ENCODE data around the gene IGF1R. TPM values are rescaled to one million over a fixed set of nuclear protein-coding genes. Genes with fewer than 3 reads are reported as not detected.

IGF1R gene
- total RNA-seq, 1 donor from 2014 or later = 145 TPM

DNA sequence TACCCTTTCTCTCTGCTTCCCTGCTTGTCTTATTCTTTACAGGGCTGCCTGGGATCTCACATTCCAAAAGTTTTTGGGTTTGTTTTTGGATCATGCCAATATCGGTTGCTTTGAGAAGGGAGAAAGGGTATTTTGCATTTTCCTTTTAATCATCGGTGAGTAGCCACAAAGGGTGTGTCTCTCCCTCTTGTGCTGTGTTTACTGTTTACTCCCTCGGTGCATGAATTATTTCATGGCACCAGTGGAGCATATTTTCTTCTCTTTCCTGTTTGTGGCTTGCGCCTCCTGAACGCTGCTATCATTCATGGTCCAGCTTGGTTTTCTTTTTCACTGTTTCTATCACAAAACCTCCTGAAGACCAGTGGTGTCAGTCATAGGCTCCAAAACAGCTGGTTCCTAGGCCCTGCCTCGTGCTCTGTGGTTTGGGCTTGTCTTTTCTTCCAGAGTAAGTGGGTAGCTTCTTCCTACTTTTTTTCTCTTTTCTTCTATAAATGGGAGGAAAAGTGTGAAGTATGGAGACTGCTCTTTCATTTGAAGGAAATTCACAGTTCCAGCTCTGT, 54.9 kb downstream of the IGF1R start:
- Mint-ChIP-seq H3K4me3 (ENCODE audit: unreplicated experiment) (peak overlapping the region; percentile 21), H3K27ac (ENCODE audit: unreplicated experiment) (peak overlapping the region; percentile 83), H3K27me3 (ENCODE audit: unreplicated experiment) (peaks cover 12% of the 10 kb centered on the region), H3K36me3 (ENCODE audit: unreplicated experiment) (peaks cover 4% of the 10 kb centered on the region), H3K4me1 (ENCODE audit: low read depth, unreplicated experiment) (peaks cover 43% of the 10 kb centered on the region), H3K9me3 (ENCODE audit: unreplicated experiment) (peaks cover 12% of the 10 kb centered on the region)
- DNase-seq = no peak
- TF ChIP-seq, protein P1, sequence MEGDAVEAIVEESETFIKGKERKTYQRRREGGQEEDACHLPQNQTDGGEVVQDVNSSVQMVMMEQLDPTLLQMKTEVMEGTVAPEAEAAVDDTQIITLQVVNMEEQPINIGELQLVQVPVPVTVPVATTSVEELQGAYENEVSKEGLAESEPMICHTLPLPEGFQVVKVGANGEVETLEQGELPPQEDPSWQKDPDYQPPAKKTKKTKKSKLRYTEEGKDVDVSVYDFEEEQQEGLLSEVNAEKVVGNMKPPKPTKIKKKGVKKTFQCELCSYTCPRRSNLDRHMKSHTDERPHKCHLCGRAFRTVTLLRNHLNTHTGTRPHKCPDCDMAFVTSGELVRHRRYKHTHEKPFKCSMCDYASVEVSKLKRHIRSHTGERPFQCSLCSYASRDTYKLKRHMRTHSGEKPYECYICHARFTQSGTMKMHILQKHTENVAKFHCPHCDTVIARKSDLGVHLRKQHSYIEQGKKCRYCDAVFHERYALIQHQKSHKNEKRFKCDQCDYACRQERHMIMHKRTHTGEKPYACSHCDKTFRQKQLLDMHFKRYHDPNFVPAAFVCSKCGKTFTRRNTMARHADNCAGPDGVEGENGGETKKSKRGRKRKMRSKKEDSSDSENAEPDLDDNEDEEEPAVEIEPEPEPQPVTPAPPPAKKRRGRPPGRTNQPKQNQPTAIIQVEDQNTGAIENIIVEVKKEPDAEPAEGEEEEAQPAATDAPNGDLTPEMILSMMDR (IDR thresholded peaks at IDR 0.05; ENCODE audit: partially characterized antibody, unreplicated experiment) = no peak

DNA sequence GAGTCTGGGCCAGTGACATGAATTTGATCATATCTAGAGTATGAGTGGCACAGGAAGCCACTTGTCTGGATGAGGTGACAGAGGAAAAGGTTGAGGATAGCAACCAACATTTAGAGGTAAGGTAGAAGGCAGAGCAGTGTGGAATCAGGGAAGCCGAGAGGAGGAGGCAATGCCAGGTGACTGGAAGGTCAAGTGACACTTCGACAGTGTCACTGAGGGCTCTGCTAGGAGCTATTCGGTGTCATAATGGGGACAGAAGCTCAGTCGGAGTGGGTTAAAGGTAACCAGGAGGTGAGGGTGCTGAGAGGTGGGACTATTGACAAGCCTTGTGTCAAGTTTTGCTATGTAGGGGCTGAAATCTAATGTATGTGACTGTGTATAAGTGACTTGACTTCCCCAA, 56.7 kb downstream of the IGF1R start:
- TF ChIP-seq, protein P1 (IDR thresholded peaks at IDR 0.05; ENCODE audit: partially characterized antibody, unreplicated experiment) = no peak
- Mint-ChIP-seq H3K27ac (ENCODE audit: unreplicated experiment) (no peak overlapping the region), H3K4me3 (ENCODE audit: unreplicated experiment) (no peak overlapping the region), H3K36me3 (ENCODE audit: unreplicated experiment) (peaks cover 5% of the 10 kb centered on the region), H3K27me3 (ENCODE audit: unreplicated experiment) (peaks cover 7% of the 10 kb centered on the region), H3K9me3 (ENCODE audit: unreplicated experiment) (peaks cover 12% of the 10 kb centered on the region), H3K4me1 (ENCODE audit: low read depth, unreplicated experiment) (peaks cover 29% of the 10 kb centered on the region)
- no peak for DNase-seq

DNA sequence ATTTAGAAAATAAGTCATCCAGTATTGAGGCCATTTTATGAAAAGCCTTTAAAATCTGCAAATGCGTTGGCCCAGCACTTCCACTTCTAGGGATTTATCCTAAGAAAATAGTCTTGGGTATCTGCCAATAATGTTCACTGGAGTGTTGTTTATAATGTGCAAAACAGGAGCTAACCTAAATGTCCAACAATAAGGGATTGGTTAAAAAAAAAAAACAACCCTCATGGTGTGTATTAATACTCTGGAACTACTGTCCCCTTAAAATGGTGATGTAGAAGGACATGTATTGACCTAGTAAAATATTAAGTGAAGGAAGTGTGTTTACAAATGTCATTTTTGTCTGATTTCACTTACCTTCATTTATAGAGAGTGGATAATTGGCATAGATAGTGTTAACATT, 58.0 kb downstream of the IGF1R start:
- Mint-ChIP-seq H3K27ac (ENCODE audit: unreplicated experiment) (no peak overlapping the region), H3K4me3 (ENCODE audit: unreplicated experiment) (no peak overlapping the region), H3K4me1 (ENCODE audit: low read depth, unreplicated experiment) (peaks cover 20% of the 10 kb centered on the region), H3K27me3 (ENCODE audit: unreplicated experiment) (no peaks in the 10 kb centered on the region), H3K36me3 (ENCODE audit: unreplicated experiment) (peaks cover 6% of the 10 kb centered on the region), H3K9me3 (ENCODE audit: unreplicated experiment) (peaks cover 6% of the 10 kb centered on the region)
- TF ChIP-seq, protein P1 (IDR thresholded peaks at IDR 0.05; ENCODE audit: partially characterized antibody, unreplicated experiment) = no peak
- no peak for DNase-seq

DNA sequence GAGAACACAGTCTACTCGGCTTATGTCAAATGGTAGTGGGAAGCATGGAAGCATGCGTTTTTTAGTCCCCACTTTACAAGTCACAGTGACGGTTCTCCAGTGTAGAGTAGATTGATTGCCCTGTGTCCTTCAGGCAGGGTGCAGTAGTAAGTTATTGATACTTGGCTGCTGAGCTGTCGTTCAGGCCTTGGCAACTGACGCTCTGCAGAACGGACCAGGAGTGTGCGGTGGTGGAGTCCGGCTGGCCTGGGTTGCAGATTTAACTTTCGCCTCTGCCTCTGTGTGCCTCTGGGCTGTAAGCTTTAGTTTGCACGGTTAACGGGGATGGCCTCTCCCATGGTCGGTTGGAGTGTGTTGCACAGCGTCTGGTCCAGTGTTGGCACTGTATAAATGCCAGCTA, 58.6 kb downstream of the IGF1R start:
- Mint-ChIP-seq H3K4me1 (ENCODE audit: low read depth, unreplicated experiment) (peaks cover 20% of the 10 kb centered on the region), H3K36me3 (ENCODE audit: unreplicated experiment) (peaks cover 12% of the 10 kb centered on the region)
- TF ChIP-seq, protein P1 (IDR thresholded peaks at IDR 0.05; ENCODE audit: partially characterized antibody, unreplicated experiment) = no peak

DNA sequence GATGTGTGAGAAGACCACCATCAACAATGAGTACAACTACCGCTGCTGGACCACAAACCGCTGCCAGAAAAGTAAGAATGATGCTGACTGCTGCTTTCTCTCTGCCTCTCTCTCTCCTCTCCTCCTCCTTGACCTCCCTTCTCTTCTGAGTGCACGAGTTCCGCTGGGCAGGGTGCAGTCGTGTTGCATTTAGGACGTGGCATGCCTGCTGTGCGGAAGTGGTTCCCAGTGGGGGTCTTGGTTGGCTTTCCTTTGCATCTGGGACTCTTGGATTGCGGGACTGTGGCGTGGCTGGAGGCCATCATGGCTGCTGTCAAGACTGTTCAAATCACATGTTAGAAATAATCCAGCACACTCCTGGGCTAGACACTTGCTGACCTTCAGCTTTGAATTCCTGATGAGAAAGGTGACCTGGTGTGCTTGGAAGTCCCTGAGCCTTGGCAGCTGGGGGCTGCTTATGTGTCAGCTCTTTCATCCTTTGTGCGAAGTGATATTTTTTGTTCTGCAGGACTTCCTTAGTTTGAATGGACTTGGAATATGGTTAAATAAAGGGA, 59.8 kb downstream of the IGF1R start:
- no peak overlapping the region for H3K27ac Mint-ChIP-seq (ENCODE audit: unreplicated experiment)
- H3K4me3 Mint-ChIP-seq (ENCODE audit: unreplicated experiment) = no peak overlapping the region
- TF ChIP-seq, protein P1 (IDR thresholded peaks at IDR 0.05; ENCODE audit: partially characterized antibody, unreplicated experiment) = no peak
- H3K4me1 Mint-ChIP-seq (ENCODE audit: low read depth, unreplicated experiment) = peaks cover 17% of the 10 kb centered on the region
- no peaks in the 10 kb centered on the region for H3K27me3 Mint-ChIP-seq (ENCODE audit: unreplicated experiment)
- H3K36me3 Mint-ChIP-seq (ENCODE audit: unreplicated experiment) = peaks cover 16% of the 10 kb centered on the region
- peaks cover 8% of the 10 kb centered on the region for H3K9me3 Mint-ChIP-seq (ENCODE audit: unreplicated experiment)
- DNase-seq = no peak

More for the DNA sequence above, 58.6 kb downstream of the IGF1R start:
- peaks cover 8% of the 10 kb centered on the region for H3K9me3 Mint-ChIP-seq (ENCODE audit: unreplicated experiment)
- no peak overlapping the region for H3K27ac Mint-ChIP-seq (ENCODE audit: unreplicated experiment)
- DNase-seq = no peak
- H3K4me3 Mint-ChIP-seq (ENCODE audit: unreplicated experiment) = no peak overlapping the region
- no peaks in the 10 kb centered on the region for H3K27me3 Mint-ChIP-seq (ENCODE audit: unreplicated experiment)

Measured in glutamatergic neuron (in vitro differentiated cells).